Esophagus squamous epithelium (tissue), 5 donors: Measurements from ENCODE around the gene RAB1B. TPM values are rescaled to one million over a fixed set of nuclear protein-coding genes. Genes with fewer than 3 reads are reported as not detected.
A peak's percentile ranks its signal among the peaks of the same experiment; 100 is the strongest.

Experiments used
- DNase-seq: peaks from one replicate; lab custom pipeline; 2025; lab: John Stamatoyannopoulos, UW
- H3K27ac ChIP-seq, 4 donors: fragments of 200-600 bp; sonication (generic); one replicate each; pipeline ENCODE4 v1.5.1; 2016 to 2019; ENCODE audit warnings: mild to moderate bottlenecking in 1 of 4
- H3K27me3 ChIP-seq, 4 donors: fragments of 200-600 bp; sonication (generic); 1 replicate in 3 of 4; 2 replicates in 1 of 4; pipeline versions ENCODE4 v1.5.1 to v1.6.0; 2017 to 2021; ENCODE audit warnings: antibody characterized with exemption in 1 of 4
- H3K36me3 ChIP-seq, 3 donors: fragments of 200-600 bp; sonication (generic); one replicate each; pipeline ENCODE4 v1.5.1; 2016 to 2019
- H3K4me1 ChIP-seq, 3 donors: fragments of 200-600 bp; sonication (generic); one replicate each; pipeline ENCODE4 v1.5.1; 2017 to 2019
- H3K4me3 ChIP-seq, 4 donors: fragments of 200-600 bp; sonication (generic); 1 replicate in 3 of 4; 2 replicates in 1 of 4; pipeline ENCODE4 v1.5.1; 2016 to 2019; ENCODE audit warnings: mild to moderate bottlenecking in 2 of 4, moderate library complexity in 1 of 4
- H3K9me3 ChIP-seq, 3 donors: fragments of 200-600 bp; sonication (generic); one replicate each; pipeline ENCODE4 v1.5.1; 2016 to 2019
- CTCF ChIP-seq, 6 experiments: fragments of 450-650 bp in 4 of 6; fragments of 200-600 bp in 2 of 6; sonication (generic) in 2 of 6; IDR thresholded peaks; one replicate each; pipeline ENCODE4 v1.5.1; 2016 to 2019; ENCODE audit warnings: antibody characterized with exemption in 6 of 6, mild to moderate bottlenecking in 4 of 6, moderate library complexity in 4 of 6
- POLR2A ChIP-seq, 4 donors: fragments of 450-650 bp; IDR thresholded peaks; one replicate each; pipeline ENCODE4 v1.6.1; 2017; ENCODE audit warnings: antibody characterized with exemption in 4 of 4, mild to moderate bottlenecking in 4 of 4, moderate library complexity in 3 of 4
- WGBS, 2 donors: methylation state at CpG; one replicate each; pipeline ENCODE4 v1.1.5; 2018; 5-methylcytosine and 5-hydroxymethylcytosine counted together
- intact Hi-C: fragments of 100-400 bp; cut with DNase I; formaldehyde crosslinking; loops from one replicate; pipeline ENCODE4 v1.15.0; 2022
- total RNA-seq, 4 donors: library from RNA; depleted of rRNA; stranded (reverse); fragments of >200 nt; gene quantifications; one replicate each; pipeline ENCODE4 v1.1.0, GENCODE V29; 2016
- donor health status: DM: yes; HTN: yes; CAD: no.

Gene RAB1B
- total RNA-seq, 4 donors from 2014 or later, result 83.7 to 148 (median 110) TPM

DNA sequence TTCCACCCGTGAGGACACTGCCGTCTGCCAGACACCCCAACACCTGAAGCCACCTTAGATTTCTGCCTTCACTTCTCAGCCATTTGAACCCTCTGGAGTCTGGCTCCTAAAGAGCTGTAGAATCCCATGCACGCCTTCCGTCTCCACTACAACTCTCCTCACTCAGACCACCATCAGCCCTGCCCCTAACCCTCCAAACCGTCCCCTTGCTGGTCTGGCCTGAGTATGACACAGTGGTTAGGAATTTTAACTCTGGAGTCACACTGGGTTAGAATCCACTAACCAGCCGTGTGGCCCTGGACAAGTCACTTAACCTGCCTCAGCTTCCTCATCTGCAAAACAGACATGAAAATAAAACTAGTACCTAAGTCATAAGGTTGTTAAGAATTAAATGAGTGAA lies 12.6 kb downstream of the RAB1B start:
- peaks cover 6 to 41% (median 6%) of the 10 kb centered on the region in 3 donors for H3K36me3 ChIP-seq
- no peak for DNase-seq
- no peak overlapping the region for H3K27ac ChIP-seq
- H3K4me3 ChIP-seq, result no peak overlapping the region
- no peaks in the 10 kb centered on the region for H3K9me3 ChIP-seq
- TF ChIP-seq CTCF (IDR thresholded peaks at IDR 0.05), result no peak
- no peak for TF ChIP-seq POLR2A (IDR thresholded peaks at IDR 0.05)
- H3K4me1 ChIP-seq, result peaks cover 8 to 30% (median 11%) of the 10 kb centered on the region in 3 donors
- peaks cover 0 to 6% (median 0%) of the 10 kb centered on the region in 4 donors for H3K27me3 ChIP-seq
- intact Hi-C loops, result loop anchor here (10.0 kb wide), 1 partner anchor 56 kb away; no protein-coding TSS in a partner anchor
- 79 to 90% methylated on average over 6 of the region's 6 CpGs for WGBS, 2 donors

DNA sequence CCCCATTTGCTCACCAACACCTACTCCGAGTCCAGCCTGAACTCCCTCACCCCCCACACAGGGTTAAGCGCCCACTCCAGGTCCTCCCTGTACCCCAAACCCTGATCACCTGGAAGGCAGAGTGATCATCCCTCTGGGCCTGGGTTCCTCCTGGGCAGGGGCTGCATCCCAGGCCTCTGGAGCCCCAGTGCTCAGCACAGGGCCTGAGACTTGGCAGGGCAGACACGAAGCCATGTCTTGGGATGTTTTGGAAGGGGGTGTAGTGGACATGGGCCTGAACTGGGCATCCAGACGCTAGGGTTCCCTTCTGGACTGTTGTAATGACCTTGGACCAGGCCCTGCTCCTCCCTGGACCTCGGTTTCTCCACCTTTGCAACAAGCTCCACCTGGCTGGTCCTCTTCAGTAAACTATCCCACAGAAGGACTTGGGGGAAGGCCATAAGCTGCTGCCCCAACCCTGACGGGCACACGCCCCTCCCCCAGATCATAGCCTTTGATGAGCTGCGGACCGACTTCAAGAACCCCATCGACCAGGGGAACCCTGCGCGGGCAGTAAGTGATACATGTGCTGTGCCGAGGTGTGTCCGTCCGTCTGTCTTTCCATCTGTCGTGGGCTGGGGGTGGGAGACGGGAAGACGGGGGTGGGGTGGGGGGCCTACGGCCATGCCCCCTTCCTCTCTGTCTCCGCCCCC lies 13.5 kb downstream of the RAB1B start:
- H3K4me1 ChIP-seq, result peaks cover 8 to 38% (median 11%) of the 10 kb centered on the region in 3 donors
- peaks cover 0 to 6% (median 0%) of the 10 kb centered on the region in 4 donors for H3K27me3 ChIP-seq
- no peak overlapping the region for H3K4me3 ChIP-seq
- 41 to 100% methylated on average over 2 to 12 of the region's 20 CpGs for WGBS, 2 donors
- no peak overlapping the region for H3K27ac ChIP-seq
- intact Hi-C loops, result loop anchor here (10.0 kb wide), 1 partner anchor 57 kb away; no protein-coding TSS in a partner anchor
- peaks cover 0 to 41% (median 3%) of the 10 kb centered on the region in 3 donors for H3K36me3 ChIP-seq
- no peak for TF ChIP-seq CTCF (IDR thresholded peaks at IDR 0.05)
- no peak for TF ChIP-seq POLR2A (IDR thresholded peaks at IDR 0.05)
- DNase-seq, result no peak
- H3K9me3 ChIP-seq, result no peaks in the 10 kb centered on the region

DNA sequence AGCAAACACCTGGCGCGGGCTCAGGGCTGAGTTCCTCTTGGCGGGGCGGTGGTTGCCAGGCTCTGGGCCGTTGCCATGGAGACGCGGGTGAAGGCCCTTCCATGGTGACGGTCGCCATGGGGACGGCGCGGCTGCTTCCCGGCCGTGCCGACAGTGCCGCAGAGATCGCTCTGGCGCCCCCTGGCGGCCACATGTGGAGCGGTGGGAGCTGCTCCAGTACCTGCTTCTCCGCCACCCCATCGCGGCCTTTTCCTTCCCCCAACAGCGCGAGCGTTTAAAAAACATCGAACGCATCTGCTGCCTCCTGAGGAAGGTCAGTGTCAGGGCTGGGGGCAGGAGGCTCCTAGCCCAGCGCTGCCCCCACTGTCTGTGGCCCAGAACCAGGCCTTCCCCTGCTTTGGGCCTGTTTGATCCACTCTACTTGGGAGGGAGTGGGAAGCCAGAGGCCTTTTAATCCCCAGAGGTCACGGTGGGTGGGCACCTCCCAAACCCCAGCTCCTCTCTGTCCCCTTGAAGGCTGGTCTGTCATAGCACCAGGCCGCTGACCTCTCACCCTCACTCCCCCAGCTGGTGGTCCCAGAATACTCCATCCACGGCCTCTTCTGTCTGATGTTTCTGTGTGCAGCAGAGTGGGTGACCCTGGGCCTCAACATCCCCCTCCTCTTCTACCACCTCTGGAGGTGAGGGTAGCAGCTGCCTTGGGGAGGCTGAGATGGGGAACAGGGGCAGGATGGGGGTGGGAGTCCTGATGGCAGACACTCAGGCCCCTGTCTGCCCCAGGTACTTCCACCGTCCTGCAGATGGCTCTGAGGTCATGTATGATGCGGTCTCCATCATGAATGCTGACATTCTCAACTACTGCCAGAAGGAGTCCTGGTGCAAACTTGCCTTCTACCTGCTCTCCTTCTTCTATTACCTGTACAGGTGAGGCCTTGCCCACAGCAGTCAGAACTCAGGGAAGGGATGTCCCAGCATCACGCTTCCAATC lies 14.3 kb downstream of the RAB1B start:
- Histone ChIP-seq H3K36me3 (peaks cover 0 to 47% (median 3%) of the 10 kb centered on the region in 3 donors), H3K27ac (no peak overlapping the region), H3K9me3 (no peaks in the 10 kb centered on the region), H3K4me1 (peaks cover 10 to 39% (median 14%) of the 10 kb centered on the region in 3 donors), H3K27me3 (peaks cover 0 to 6% (median 0%) of the 10 kb centered on the region in 4 donors), H3K4me3 (no peak overlapping the region)
- TF ChIP-seq CTCF (IDR thresholded peaks at IDR 0.05) (peak; percentile 94 to 99 (median 98)), POLR2A (IDR thresholded peaks at IDR 0.05) (no peak)
- 42 to 45% methylated on average over 6 to 10 of the region's 35 CpGs for WGBS, 2 donors
- DNase-seq, result peak; percentile 95
- intact Hi-C loops, result loop anchor here (10.0 kb wide), 1 partner anchor 58 kb away; no protein-coding TSS in a partner anchor

DNA sequence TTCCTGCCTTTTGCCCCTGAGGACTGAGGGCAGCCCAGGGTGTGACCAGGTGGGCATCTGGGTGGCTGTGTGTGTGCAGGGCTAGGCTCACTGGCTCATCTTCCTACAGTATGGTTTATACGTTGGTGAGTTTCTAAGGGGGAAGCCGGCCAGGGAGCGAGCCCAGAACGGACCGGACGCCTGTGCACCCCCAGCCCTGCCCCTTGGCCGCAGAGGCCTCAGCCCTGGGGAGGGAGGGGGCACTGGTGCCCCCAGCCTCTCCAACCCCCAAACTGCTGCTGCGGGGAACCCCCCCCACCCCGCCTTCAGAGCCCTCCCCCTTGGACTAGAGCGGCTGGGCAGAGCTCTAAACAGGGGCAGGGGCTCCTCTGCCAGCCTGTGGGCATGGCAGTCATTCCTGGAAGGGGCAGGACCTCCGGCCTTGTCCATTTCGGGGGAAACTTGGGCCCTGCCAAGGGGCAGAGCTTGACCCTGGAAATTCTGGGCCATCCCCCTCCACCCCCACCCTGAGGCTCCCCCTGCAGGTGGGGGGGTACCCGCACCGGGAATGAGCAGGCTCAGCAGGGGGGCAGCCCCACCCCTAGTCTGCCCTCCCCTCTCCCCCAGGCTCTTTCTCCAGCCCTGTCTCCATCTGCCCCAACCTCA lies 15.1 kb downstream of the RAB1B start:
- Histone ChIP-seq H3K4me3 (no peak overlapping the region), H3K9me3 (no peaks in the 10 kb centered on the region), H3K27ac (no peak overlapping the region), H3K4me1 (peaks cover 11 to 42% (median 18%) of the 10 kb centered on the region in 3 donors), H3K36me3 (peaks cover 0 to 47% (median 3%) of the 10 kb centered on the region in 3 donors), H3K27me3 (peaks cover 0 to 3% (median 0%) of the 10 kb centered on the region in 4 donors)
- no peak for DNase-seq
- 17 to 55% methylated on average over 1 to 4 of the region's 14 CpGs for WGBS, 2 donors
- intact Hi-C loops, result loop anchor here (10.0 kb wide), 1 partner anchor 59 kb away; no protein-coding TSS in a partner anchor
- no peak for TF ChIP-seq POLR2A (IDR thresholded peaks at IDR 0.05)
- no peak for TF ChIP-seq CTCF (IDR thresholded peaks at IDR 0.05)
